HepG2 (cell line): ENCODE data around the gene SCN9A. TPM values are rescaled to one million over a fixed set of nuclear protein-coding genes. Genes with fewer than 3 reads are reported as not detected.

Experiments used
- BHLHE40 ChIP-seq: IDR thresholded peaks from 2 replicates; pipeline ENCODE4 v1.6.1; 2011; ENCODE audit warnings: low read length, improper control_type of control experiment
- CHCHD3 ChIP-seq: sonication (generic); formaldehyde crosslinking; IDR thresholded peaks from 2 replicates; pipeline ENCODE4 v1.8.0; 2022; ENCODE audit warnings: mild to moderate bottlenecking, missing genetic modification reagents, moderate library complexity
- HDAC2 ChIP-seq: sonication (generic); formaldehyde crosslinking; IDR thresholded peaks from 2 replicates; pipeline ENCODE4 v1.4.0; 2020; ENCODE audit warnings: missing genetic modification reagents
- HIVEP1 ChIP-seq: sonication (generic); formaldehyde crosslinking; IDR thresholded peaks from 2 replicates; pipeline ENCODE4 v1.4.0; 2020; ENCODE audit warnings: mild to moderate bottlenecking, missing genetic modification reagents
- HMG20A ChIP-seq: IDR thresholded peaks from 2 replicates; pipeline ENCODE4 v1.6.1; 2016; ENCODE audit warnings: borderline replicate concordance
- HNF4G ChIP-seq, 2 experiments: sonication (generic) in 1 of 2; formaldehyde crosslinking in 1 of 2; IDR thresholded peaks; 2 replicates each; pipeline versions ENCODE4 v1.4.0 to v1.6.1; 2011 to 2020; ENCODE audit warnings: borderline replicate concordance in 2 of 2, low read depth in 2 of 2, mild to moderate bottlenecking in 2 of 2, low read length in 1 of 2, missing genetic modification reagents in 1 of 2, moderate library complexity in 1 of 2
- HNRNPLL ChIP-seq: fragments of 200-400 bp; formaldehyde crosslinking; IDR thresholded peaks from 2 replicates; pipeline ENCODE4 v1.6.1; 2017; ENCODE audit warnings: mild to moderate bottlenecking, low read depth, low read length; ENCODE audit not compliant: poor library complexity, severe bottlenecking
- HOXA9 ChIP-seq: sonication (generic); formaldehyde crosslinking; IDR thresholded peaks from 2 replicates; pipeline ENCODE4 v1.8.1; 2022; ENCODE audit warnings: missing genetic modification reagents, mild to moderate bottlenecking, moderate library complexity, borderline replicate concordance
- HOXD1 ChIP-seq: sonication (generic); formaldehyde crosslinking; IDR thresholded peaks from 2 replicates; pipeline ENCODE4 v1.5.0; 2020; ENCODE audit warnings: missing genetic modification reagents
- ISL2 ChIP-seq: sonication (generic); formaldehyde crosslinking; IDR thresholded peaks from 2 replicates; pipeline ENCODE4 v1.5.0; 2020; ENCODE audit warnings: missing genetic modification reagents
- LBX2 ChIP-seq: sonication (generic); formaldehyde crosslinking; IDR thresholded peaks from 2 replicates; pipeline ENCODE4 v1.5.0; 2020; ENCODE audit warnings: missing genetic modification reagents, mild to moderate bottlenecking, borderline replicate concordance
- PBX2 ChIP-seq: IDR thresholded peaks from 2 replicates; pipeline ENCODE4 v1.6.1; 2016; ENCODE audit warnings: control low read depth
- RNF219 ChIP-seq: sonication (generic); formaldehyde crosslinking; IDR thresholded peaks from 2 replicates; pipeline ENCODE4 v1.5.0; 2020; ENCODE audit warnings: mild to moderate bottlenecking, missing genetic modification reagents
- TP53 ChIP-seq: sonication (generic); formaldehyde crosslinking; conservative IDR thresholded peaks from 2 replicates; pipeline ENCODE4 v1.4.0; 2020; ENCODE audit warnings: missing genetic modification reagents
- ZBTB8A ChIP-seq: sonication (generic); formaldehyde crosslinking; IDR thresholded peaks from 2 replicates; pipeline ENCODE4 v1.4.0; 2020; ENCODE audit warnings: mild to moderate bottlenecking, low read depth, missing genetic modification reagents, borderline replicate concordance
- ZHX1 ChIP-seq: sonication (generic); formaldehyde crosslinking; IDR thresholded peaks from 2 replicates; pipeline ENCODE4 v1.8.1; 2022; ENCODE audit warnings: low read depth, mild to moderate bottlenecking, missing genetic modification reagents
- ZNF337 ChIP-seq: sonication (generic); formaldehyde crosslinking; IDR thresholded peaks from 2 replicates; pipeline ENCODE4 v1.5.1; 2020; ENCODE audit warnings: missing genetic modification reagents, low read depth, mild to moderate bottlenecking, borderline replicate concordance
- ZNF556 ChIP-seq: sonication (generic); formaldehyde crosslinking; IDR thresholded peaks from 2 replicates; pipeline ENCODE4 v1.4.0; 2020; ENCODE audit warnings: mild to moderate bottlenecking, missing genetic modification reagents, borderline replicate concordance
- ZNF616 ChIP-seq: sonication (generic); formaldehyde crosslinking; IDR thresholded peaks from 2 replicates; pipeline ENCODE4 v1.5.0; 2020; ENCODE audit warnings: low read depth, mild to moderate bottlenecking, missing genetic modification reagents
- ZNF691 ChIP-seq: sonication (generic); formaldehyde crosslinking; IDR thresholded peaks from 2 replicates; pipeline ENCODE4 v1.4.0; 2020; ENCODE audit warnings: missing genetic modification reagents, low read depth, mild to moderate bottlenecking, borderline replicate concordance
- ZNF761 ChIP-seq: sonication (generic); formaldehyde crosslinking; conservative IDR thresholded peaks from 2 replicates; pipeline ENCODE4 v1.4.0; 2020; ENCODE audit warnings: mild to moderate bottlenecking, missing genetic modification reagents
- polyA plus RNA-seq, 8 experiments: library from polyadenylated mRNA; depleted of rRNA in 3 of 8; stranded (reverse) in 7 of 8; unstranded in 1 of 8; fragments of >200 nt; fragmentation: Illumina TruSeq in 4 of 8; extraction: Trizol in 4 of 8; gene quantifications; 2 replicates each; pipeline versions ENCODE4 v1.2.1 to v1.2.3, GENCODE V29; 2011 to 2016; ENCODE audit warnings: low read depth in 4 of 8, missing spikeins in 1 of 8, mixed read lengths in 1 of 8; ENCODE audit not compliant: insufficient read depth in 1 of 8
- total RNA-seq, 5 experiments: library from RNA; depleted of rRNA; stranded (reverse); fragments of >200 nt; fragmentation: Illumina TruSeq; extraction: Trizol; gene quantifications; 2 replicates each; pipeline ENCODE4 v1.2.3, GENCODE V29; 2016; ENCODE audit warnings: low read depth in 1 of 5

The SCN9A gene
- total and polyA plus RNA-seq, 2 of the 13 experiments (the other 11 are each of a cell fraction or from before 2014, with no cell fraction given), result 15.3 to 24.3 TPM

GRCh38 chr2:166361351-166362153 is 14.2 kb downstream of the SCN9A start (continued):
- no peak for TF ChIP-seq RNF219 (CRISPR knock-in tag)
- no peak for TF ChIP-seq ZNF616 (CRISPR knock-in tag)
- TF ChIP-seq BHLHE40, result no peak
- no peak for TF ChIP-seq HOXA9
- no peak for TF ChIP-seq ZNF761 (CRISPR knock-in tag)
- TF ChIP-seq HIVEP1 (CRISPR knock-in tag), result no peak
- TF ChIP-seq ZNF337 (CRISPR knock-in tag), result no peak
- no peak for TF ChIP-seq TP53 (CRISPR knock-in tag)
- peak; percentile 57; the same call in 1 of the 2 replicates for TF ChIP-seq HDAC2 (CRISPR knock-in tag)
- TF ChIP-seq HOXD1 (CRISPR knock-in tag), result no peak
- no peak for TF ChIP-seq ZHX1 (CRISPR knock-in tag)
- TF ChIP-seq HNF4G (IDR thresholded peaks at IDR 0.05; ENCODE audit: borderline replicate concordance, low read depth, low read length), result peak; percentile 68
- no peak for TF ChIP-seq HNF4G (CRISPR knock-in tag; IDR thresholded peaks at IDR 0.05; ENCODE audit: borderline replicate concordance, low read depth)
- TF ChIP-seq CHCHD3 (CRISPR knock-in tag), result no peak
- TF ChIP-seq HMG20A (CRISPR knock-in tag), result no peak; the same call in 1 of the 2 replicates
- no peak for TF ChIP-seq PBX2
- TF ChIP-seq ISL2 (CRISPR knock-in tag), result 0 out of 2 replicates have a peak, but pooled peaks have one; percentile 16
- no peak for TF ChIP-seq LBX2 (CRISPR knock-in tag)
- TF ChIP-seq ZBTB8A (CRISPR knock-in tag), result no peak
- no peak for TF ChIP-seq HNRNPLL
- no peak for TF ChIP-seq ZNF556 (CRISPR knock-in tag)
- TF ChIP-seq ZNF691, result no peak
